Stimulated activated CD4-positive, alpha-beta T cell treated with anti-CD3 and anti-CD28 coated beads, Interleukin-2, amount 100 ng/mL, for 24 hours (primary cell): ENCODE data around the gene KIF13A.
"Not testable (repeated sequence)": the region's sequence is repeated elsewhere in the genome, so short reads cannot be mapped to it uniquely, and the experiment has no call there.

Experiments
- DNase-seq, 2 donors: peaks; one replicate each; pipeline ENCODE4 v3.0.0-alpha.2; 2020

KIF13A gene

DNA sequence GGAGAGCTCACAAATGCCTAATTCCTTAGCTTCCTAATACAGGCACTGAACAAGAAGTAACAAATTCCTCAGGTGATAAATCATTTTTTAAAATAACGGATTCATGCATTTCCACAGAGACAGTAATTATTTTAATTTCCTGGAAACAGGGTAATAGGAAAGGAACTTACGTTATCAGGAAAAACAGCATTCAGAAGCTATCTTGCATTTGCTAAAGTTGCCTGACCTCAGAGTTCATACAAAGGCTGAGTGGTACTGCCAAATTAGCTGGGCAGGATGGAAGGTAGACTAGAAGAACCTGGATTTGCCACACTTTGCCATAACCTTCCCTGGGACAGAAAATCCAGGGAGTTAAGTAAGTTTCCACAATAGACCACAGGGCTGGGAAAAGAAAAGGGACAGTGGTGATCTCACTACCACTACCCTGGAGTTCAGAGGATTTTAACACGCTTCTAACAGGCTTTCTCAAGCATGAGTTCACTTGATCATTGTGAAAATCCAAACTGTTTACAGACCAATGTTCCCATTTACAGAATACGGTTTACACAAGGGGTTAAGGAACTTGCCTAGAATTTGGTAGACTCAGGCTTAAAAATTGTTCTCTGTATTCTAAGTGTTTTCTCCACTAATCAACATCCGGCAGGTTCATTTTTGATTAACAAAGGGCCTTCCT lies 57.0 kb downstream of the KIF13A start:
- DNase-seq: no peak

GRCh38 chr6:17928514-17929430 lies 58.7 kb downstream of the KIF13A start:
- DNase-seq: no peak

DNA sequence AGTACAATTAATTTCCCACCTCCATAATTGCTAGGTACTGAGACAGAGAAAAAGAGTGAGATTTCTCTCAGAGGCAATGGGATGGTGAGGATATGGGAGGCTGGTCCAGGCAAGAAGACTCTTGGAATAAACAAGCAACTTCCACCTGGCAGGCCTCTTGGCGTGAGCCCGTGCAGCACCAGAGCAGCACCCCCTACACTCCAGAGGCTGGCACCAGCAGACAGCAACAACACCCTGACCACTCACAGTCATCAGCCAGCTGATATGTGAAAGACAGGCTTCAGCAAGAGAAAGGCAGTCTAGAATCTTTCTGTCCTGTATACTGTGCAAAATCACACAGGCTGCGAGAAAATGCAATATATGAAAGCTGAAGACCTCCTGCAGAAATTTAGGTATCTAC lies 59.7 kb downstream of the KIF13A start:
- DNase-seq: no peak

DNA sequence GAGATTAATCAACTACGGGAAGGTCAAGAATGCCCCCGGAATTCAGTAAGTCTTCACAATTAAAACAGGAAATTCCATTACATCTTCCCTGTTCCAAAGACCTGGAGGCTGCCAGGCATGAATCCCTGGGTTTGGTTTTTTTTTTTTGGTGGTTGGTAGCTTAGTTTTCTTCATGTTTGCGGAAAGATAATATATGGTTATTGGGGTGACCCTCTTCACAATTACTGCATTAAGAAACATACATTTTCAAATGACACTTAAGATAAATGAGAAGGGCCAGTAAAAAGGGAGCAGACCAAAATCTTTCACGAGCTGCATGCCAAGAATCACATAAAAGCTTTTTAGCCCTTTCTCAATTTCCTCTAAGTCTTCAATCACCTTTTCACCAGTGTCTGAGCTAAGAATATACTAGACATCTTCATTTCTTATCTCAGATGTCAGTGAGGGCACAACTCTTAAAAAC lies 64.0 kb downstream of the KIF13A start:
- DNase-seq: no peak

DNA sequence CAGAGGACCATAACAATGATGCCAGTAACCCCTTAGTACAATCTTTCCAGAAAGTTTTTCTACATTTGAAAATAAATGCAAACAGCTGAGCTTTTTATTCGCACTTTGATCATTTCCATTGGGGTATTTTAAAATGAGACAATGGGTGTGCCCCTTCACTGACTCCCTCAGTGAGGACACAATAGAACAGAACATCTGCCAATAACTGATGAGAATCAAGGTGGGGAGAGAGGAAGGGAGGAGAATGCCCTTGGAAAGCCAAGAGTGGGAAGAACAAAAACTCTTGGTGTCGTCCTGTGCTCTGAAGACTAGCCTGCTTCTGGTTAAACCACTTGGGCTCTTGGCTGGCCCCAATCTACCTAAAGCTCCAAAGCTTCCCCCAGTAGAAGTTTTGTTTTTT lies 66.0 kb downstream of the KIF13A start:
- DNase-seq: no peak

DNA sequence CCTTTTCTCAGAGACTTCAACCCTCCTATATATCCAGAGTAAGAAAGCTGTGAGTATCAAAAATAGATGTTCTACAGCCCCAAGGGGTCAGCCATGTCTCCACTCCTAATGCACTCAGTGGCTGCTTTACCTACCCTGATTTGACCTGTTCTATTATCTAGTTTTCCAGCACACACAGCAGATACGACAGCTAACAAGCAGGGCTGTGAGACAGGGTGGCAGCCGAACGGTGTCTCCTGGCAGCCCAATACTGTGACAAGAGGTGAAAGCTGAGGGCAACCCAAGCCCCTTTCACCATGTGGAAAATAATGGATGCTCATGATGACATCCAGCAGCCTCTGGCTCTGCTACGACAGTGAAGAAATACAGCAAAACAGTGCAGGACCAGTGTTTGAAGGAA lies 67.9 kb downstream of the KIF13A start:
- DNase-seq: no peak

GRCh38 chr6:17917837-17918763 lies 69.3 kb downstream of the KIF13A start:
- DNase-seq: no peak

DNA sequence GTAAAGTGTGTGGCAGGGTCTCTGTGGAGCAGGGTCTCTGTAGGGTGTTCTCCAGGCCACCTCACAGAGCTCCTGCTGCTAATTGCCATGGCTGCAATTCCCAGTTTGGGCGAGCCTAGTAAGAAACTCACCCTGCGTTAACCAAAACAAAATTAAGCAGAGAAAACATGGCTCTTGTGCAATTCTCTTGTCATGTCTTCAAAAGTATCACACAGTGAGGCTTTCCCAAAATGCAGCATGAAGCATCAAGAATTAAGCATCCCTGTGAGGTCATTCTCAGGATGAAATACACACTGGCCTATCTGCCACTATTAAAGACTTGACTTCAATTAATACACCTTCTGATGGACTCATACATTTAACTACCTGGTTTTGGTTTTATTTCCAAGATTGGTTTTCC lies 72.8 kb downstream of the KIF13A start:
- no peak for DNase-seq

DNA sequence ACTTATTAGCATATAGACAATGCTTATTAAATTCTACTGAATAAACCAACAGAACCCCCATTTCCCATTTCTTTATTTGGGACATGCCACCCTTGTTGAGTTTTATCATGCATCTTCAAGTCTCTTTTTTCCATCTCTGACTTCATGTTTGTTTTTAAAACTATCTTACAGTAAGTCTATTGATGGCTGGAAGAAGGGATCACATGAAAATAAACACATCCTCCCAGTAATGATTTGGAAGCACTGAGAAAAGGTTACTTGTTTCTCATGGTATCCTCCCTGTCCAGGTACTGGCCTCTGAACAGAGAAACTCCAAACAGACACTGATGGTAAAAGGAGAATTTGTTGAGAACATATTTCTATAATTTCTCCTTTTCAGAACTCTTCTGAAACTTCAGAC lies 74.9 kb downstream of the KIF13A start:
- no peak for DNase-seq

- not testable (repeated sequence) for DNase-seq
Measured at GRCh38 chr6:17911656-17912055, 75.8 kb downstream of the KIF13A start.

- no peak for DNase-seq
Measured at GRCh38 chr6:17910189-17910588, 77.2 kb downstream of the KIF13A start.

DNA sequence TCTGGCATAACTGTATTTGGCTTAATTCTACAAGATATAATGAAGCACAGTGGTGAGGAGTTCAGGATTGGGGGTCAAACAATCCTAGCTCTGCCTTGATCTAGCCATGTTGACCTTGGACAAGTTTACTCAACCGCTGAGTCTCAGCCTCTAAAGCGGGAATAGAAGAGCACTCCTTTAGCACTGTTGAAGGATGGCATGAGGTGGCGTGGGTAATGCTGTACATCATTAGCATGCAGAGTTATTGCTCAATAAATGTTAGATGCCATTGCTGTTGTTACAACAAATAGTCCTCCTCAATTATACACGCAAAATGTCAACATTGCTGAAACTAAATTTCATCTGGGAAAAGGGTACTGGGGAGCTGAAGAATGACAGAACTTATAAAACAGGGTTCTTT lies 78.6 kb downstream of the KIF13A start:
- DNase-seq: no peak

DNA sequence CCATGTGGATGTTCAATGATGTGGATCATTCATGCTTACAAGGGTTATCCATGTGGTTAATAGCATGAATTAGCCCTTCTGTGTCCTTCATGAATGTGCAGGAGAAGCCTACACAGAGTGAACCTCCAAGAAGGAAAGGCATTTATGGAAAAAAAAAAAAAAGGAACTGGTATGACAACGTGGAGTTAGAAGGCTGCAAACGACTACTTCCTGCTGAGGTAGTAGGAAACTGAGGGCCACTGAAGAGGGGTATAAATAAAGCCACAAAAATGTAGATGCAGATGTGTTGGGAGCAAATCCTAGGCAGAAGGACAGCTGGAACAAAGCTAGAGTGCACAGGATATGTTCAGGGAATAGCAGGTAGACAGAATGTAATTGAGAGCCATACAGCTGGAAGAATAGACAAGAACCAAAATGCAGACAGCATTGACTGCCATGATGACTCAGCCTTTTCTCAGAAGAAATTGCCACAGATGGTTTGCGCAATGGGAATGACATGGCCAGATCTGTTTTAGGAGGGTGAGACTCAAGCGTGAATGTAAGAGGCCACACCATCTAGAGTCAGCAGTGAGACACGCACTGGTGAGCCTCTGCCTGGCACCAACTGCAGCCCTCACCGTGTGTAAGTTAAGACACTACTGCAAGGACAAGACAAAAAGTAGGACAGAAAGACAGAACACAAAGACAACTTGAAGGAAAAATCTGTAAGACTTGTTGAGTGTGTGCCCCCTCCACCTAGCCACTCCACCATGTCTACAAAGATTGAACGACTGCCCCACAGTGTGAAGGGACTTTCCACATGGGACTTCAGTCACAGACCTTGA lies 79.8 kb downstream of the KIF13A start:
- no peak for DNase-seq

GRCh38 chr6:17905611-17906592 lies 81.5 kb downstream of the KIF13A start:
- DNase-seq: no peak

DNA sequence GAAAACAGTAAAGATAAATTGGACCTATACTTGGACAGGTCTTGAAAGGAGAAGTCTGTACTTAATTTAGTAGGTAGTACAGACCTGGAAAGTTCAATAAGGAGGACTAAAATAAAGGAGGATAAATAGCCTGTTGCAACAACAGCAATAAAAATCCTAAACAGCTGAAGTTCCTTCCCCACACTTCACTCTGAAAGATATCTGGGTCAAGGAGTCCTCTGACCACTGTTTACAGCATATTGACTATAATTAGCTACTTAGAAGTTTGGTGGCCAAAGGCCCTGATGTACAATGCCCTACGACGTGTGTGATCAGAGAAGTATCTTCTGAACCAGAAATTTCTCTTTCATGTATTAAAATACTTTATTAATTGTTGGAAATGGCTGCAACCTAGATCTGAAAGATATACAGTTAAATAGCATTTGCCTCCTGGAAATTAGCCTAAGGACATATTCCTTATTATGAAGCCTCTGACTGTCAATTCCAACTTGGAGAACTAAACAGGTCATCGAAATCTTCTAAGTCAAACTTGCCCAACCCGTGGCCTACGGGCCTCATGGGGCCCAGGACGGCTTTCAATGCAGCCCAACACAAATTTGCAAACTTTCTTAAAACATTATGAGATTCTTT lies 82.8 kb downstream of the KIF13A start:
- DNase-seq: no peak

DNA sequence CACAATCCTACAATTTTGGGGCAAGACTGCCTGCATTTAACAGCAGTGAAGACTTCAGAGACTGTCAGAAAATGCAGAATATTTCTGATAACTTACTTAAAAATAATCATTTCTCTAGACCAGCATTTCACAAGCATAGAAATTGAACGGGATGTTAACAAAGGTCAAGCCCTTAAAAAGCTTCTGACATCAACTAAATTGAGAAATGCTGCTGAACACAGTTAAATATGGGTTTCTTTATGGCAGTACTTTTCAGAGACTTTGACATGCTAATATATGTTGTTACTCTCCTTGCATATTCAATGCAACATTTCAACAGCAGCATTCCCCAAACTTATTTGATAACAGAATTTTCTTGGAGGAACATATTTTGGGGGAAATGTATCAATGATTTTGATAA lies 84.5 kb downstream of the KIF13A start:
- no peak for DNase-seq

GRCh38 chr6:17901493-17901892 lies 85.9 kb downstream of the KIF13A start:
- no peak for DNase-seq

DNA sequence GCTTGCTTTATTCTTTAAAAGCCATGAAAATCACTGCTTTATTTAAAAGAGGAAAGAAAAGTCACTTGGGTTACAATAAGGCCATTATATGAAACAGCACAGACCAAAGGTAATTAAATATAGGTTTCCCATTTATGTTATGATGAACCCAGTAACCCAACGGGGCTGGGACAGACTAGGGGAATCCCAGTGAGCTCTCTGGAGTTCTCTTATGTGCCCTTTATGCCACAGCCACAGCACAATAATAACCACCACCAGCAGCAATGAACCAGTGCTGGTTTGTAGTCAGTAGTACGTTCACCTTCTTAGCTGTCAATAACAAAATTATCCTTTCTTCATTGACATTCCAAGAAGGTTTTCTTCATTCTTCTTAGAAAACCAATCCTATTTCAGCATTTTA lies 87.4 kb downstream of the KIF13A start:
- no peak for DNase-seq

DNA sequence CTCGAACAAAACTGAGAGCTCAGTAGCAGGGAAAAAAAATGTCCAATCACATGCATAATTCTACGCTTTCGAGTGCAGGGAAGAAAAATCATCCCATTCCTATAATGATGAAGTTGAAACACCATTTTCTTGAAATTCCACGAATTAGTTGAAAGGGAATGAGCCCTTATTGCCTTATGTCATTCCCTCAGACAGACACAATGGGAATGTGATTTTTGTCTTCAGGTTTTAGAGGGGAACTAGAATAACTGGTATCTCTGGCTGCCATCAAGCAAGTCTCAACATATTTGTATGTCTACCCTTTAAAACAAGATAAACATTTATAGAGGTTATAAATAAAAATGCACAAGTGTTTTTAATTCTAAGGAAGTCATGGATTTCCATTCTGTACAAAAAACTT lies 87.9 kb downstream of the KIF13A start:
- no peak for DNase-seq

DNA sequence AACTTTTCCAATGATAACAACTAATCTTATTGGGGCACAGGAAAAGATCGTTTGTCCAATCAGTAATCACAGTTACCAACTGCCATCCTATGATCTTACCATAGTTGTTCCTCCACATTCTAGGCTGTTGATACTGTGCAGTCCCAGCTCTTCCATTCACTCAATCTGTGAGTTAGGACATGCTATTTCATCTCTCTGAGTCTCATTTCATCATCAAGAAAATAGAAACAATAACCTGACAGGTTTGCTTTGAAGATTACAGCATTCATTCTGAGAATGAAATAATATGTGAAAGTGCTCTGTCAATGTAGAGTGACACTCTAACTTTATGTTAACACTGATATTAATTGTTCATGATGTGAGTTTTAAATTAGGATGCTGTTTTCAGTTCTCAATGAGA lies 89.8 kb downstream of the KIF13A start:
- DNase-seq: no peak
